Effector CD8-positive, alpha-beta T cell (primary cell): ENCODE data around the gene NUDT1.
A peak's percentile ranks its signal among the peaks of the same experiment; 100 is the strongest.

Experiments used
- DNase-seq: peaks from one replicate; lab custom pipeline; 2025; lab: John Stamatoyannopoulos, UW

The NUDT1 gene

GRCh38 chr7:2205036-2205780, 36.8 kb upstream of the NUDT1 start:
- no peak for DNase-seq

- DNase-seq = no peak
These were observed 33.3 kb upstream of the NUDT1 start for GRCh38 chr7:2208712-2209111.

GRCh38 chr7:2209146-2209960, 32.7 kb upstream of the NUDT1 start:
- DNase-seq = peak; percentile 6

- no peak for DNase-seq
These were observed 32.1 kb upstream of the NUDT1 start for GRCh38 chr7:2209961-2210323.

- no peak for DNase-seq
These were observed 31.3 kb upstream of the NUDT1 start for GRCh38 chr7:2210551-2211258.

GRCh38 chr7:2211259-2211880, 30.7 kb upstream of the NUDT1 start:
- no peak for DNase-seq

GRCh38 chr7:2211926-2212325, 30.1 kb upstream of the NUDT1 start:
- DNase-seq = no peak

GRCh38 chr7:2212906-2213305, 29.1 kb upstream of the NUDT1 start:
- DNase-seq = no peak

- DNase-seq = no peak
These were observed 28.3 kb upstream of the NUDT1 start for GRCh38 chr7:2213551-2214215.

GRCh38 chr7:2214636-2215035, 27.4 kb upstream of the NUDT1 start:
- DNase-seq = no peak

- DNase-seq = no peak
These were observed 26.2 kb upstream of the NUDT1 start for GRCh38 chr7:2215851-2216250.

GRCh38 chr7:2217206-2217605, 24.8 kb upstream of the NUDT1 start:
- DNase-seq = no peak

- no peak for DNase-seq
These were observed 24.1 kb upstream of the NUDT1 start for GRCh38 chr7:2217716-2218443.

GRCh38 chr7:2218444-2218785, 23.6 kb upstream of the NUDT1 start:
- no peak for DNase-seq

- DNase-seq = no peak
These were observed 22.9 kb upstream of the NUDT1 start for GRCh38 chr7:2219136-2219535.

- DNase-seq = no peak
These were observed 22.4 kb upstream of the NUDT1 start for GRCh38 chr7:2219606-2220005.

GRCh38 chr7:2220030-2220429, 22.0 kb upstream of the NUDT1 start:
- no peak for DNase-seq

GRCh38 chr7:2220506-2220905, 21.5 kb upstream of the NUDT1 start:
- no peak for DNase-seq

GRCh38 chr7:2220954-2221353, 21.1 kb upstream of the NUDT1 start:
- DNase-seq = no peak

- DNase-seq = no peak
These were observed 19.5 kb upstream of the NUDT1 start for GRCh38 chr7:2222516-2222915.

- no peak for DNase-seq
These were observed 18.7 kb upstream of the NUDT1 start for GRCh38 chr7:2223321-2223720.
